Upper lobe of left lung (tissue), 4 donors: ENCODE results near the gene USP33.
A peak's percentile ranks its signal among the peaks of the same experiment; 100 is the strongest.

ENCODE experiments used
- CTCF ChIP-seq, 6 experiments: fragments of 450-650 bp in 4 of 6; fragments of 200-600 bp in 2 of 6; sonication (generic) in 2 of 6; IDR thresholded peaks; one replicate each; pipeline ENCODE4 v1.5.1; 2016 to 2019; ENCODE audit warnings: antibody characterized with exemption in 6 of 6
- EP300 ChIP-seq, 4 donors: sonication (generic); formaldehyde crosslinking; IDR thresholded peaks; one replicate each; pipeline ENCODE4 v1.5.1; 2017; ENCODE audit warnings: antibody characterized with exemption in 4 of 4, control low read depth in 2 of 4
- POLR2A ChIP-seq, 4 donors: fragments of 450-650 bp; IDR thresholded peaks; one replicate each; pipeline ENCODE4 v1.5.1; 2016 to 2017; ENCODE audit warnings: antibody characterized with exemption in 4 of 4, mild to moderate bottlenecking in 2 of 4
- POLR2AphosphoS5 ChIP-seq, 2 donors: sonication (generic); formaldehyde crosslinking; IDR thresholded peaks; one replicate each; pipeline ENCODE4 v1.5.1; 2017; ENCODE audit warnings: antibody characterized with exemption in 2 of 2

GRCh38 chr1:77779529-77780281, 20.1 kb upstream of the USP33 start, which contains the start of gene MIGA1:
- no peak for TF ChIP-seq CTCF (IDR thresholded peaks at IDR 0.05)
- TF ChIP-seq POLR2AphosphoS5 (IDR thresholded peaks at IDR 0.05) = peak; percentile 63 to 77
- TF ChIP-seq POLR2A (IDR thresholded peaks at IDR 0.05) = peak in 1 of 4 donors; percentile 65
- no peak for TF ChIP-seq EP300 (IDR thresholded peaks at IDR 0.05)
